ENCODE data around the gene TIMP2. TPM values are rescaled to one million over a fixed set of nuclear protein-coding genes. Genes with fewer than 3 reads are reported as not detected.

The TIMP2 gene
- total RNA-seq, 4 donors from 2014 or later: 32.2 to 70.7 (median 54.6) TPM

GRCh38 chr17:78875363-78876093, 49.7 kb downstream of the TIMP2 start:
- intact Hi-C loops (cut with DNase I; ENCODE audit: low total_unique reads) (no loop called here), in situ Hi-C loops (cut with MboI; ENCODE audit: low pct_ligation_motif_present in 1 of 4, low pct_unique_long_range_greater_than_20kb in 1 of 4, low sequenced_read_pairs in 3 of 4) (no loop called here)

GRCh38 chr17:78873519-78874340, 51.5 kb downstream of the TIMP2 start:
- 53 to 71% methylated on average over 11 to 21 of the region's 21 CpGs for WGBS, 2 donors (ENCODE audit: low coverage in 1 of 2)
- TF ChIP-seq POLR2A (IDR thresholded peaks at IDR 0.05): no peak
- TF ChIP-seq POLR2AphosphoS5 (IDR thresholded peaks at IDR 0.05): no peak
- TF ChIP-seq CTCF (IDR thresholded peaks at IDR 0.05): no peak
- TF ChIP-seq EP300 (IDR thresholded peaks at IDR 0.05; ENCODE audit: low read depth): no peak
- in situ Hi-C loops (cut with MboI; ENCODE audit: low pct_ligation_motif_present in 1 of 4, low pct_unique_long_range_greater_than_20kb in 1 of 4, low sequenced_read_pairs in 3 of 4) (no loop called here), intact Hi-C loops (cut with DNase I; ENCODE audit: low total_unique reads) (no loop called here)
- no peaks in the 10 kb centered on the region for H3K36me3 ChIP-seq
- H3K4me3 ChIP-seq: no peak overlapping the region
- DNase-seq: no peak
- H3K9me3 ChIP-seq: no peaks in the 10 kb centered on the region
- peak overlapping the region in 3 of 4 donors; percentile 33 to 56 (median 38) for H3K27ac ChIP-seq
- no peaks in the 10 kb centered on the region for H3K27me3 ChIP-seq
- peaks cover 4 to 31% (median 16%) of the 10 kb centered on the region in 4 donors for H3K4me1 ChIP-seq

More at GRCh38 chr17:78875363-78876093, 49.7 kb downstream of the TIMP2 start:
- Histone ChIP-seq H3K27me3 (no peaks in the 10 kb centered on the region), H3K9me3 (no peaks in the 10 kb centered on the region), H3K4me3 (no peak overlapping the region), H3K4me1 (peaks cover 17 to 47% (median 23%) of the 10 kb centered on the region in 4 donors), H3K27ac (peak overlapping the region; percentile 33 to 68 (median 47)), H3K36me3 (no peaks in the 10 kb centered on the region)
- 46 to 70% methylated on average over 4 to 9 of the region's 9 CpGs for WGBS, 2 donors (ENCODE audit: low coverage in 1 of 2)
- TF ChIP-seq POLR2A (IDR thresholded peaks at IDR 0.05) (no peak), POLR2AphosphoS5 (IDR thresholded peaks at IDR 0.05) (no peak), EP300 (IDR thresholded peaks at IDR 0.05; ENCODE audit: low read depth) (no peak), CTCF (IDR thresholded peaks at IDR 0.05) (no peak)
- DNase-seq: no peak

GRCh38 chr17:78872486-78872885, 52.7 kb downstream of the TIMP2 start:
- in situ Hi-C loops (cut with MboI; ENCODE audit: low pct_ligation_motif_present in 1 of 4, low pct_unique_long_range_greater_than_20kb in 1 of 4, low sequenced_read_pairs in 3 of 4): no loop called here
- intact Hi-C loops (cut with DNase I; ENCODE audit: low total_unique reads): no loop called here
- no peaks in the 10 kb centered on the region for H3K36me3 ChIP-seq
- peak overlapping the region in 1 of 4 donors; percentile 6 for H3K27ac ChIP-seq
- H3K9me3 ChIP-seq: no peaks in the 10 kb centered on the region
- no peak for DNase-seq
- no peak for TF ChIP-seq EP300 (IDR thresholded peaks at IDR 0.05; ENCODE audit: low read depth)
- TF ChIP-seq POLR2A (IDR thresholded peaks at IDR 0.05): no peak
- TF ChIP-seq CTCF (IDR thresholded peaks at IDR 0.05): no peak
- TF ChIP-seq POLR2AphosphoS5 (IDR thresholded peaks at IDR 0.05): no peak
- 82 to 100% methylated on average over 2 to 6 of the region's 6 CpGs for WGBS, 2 donors (ENCODE audit: low coverage in 1 of 2)
- no peak overlapping the region for H3K4me3 ChIP-seq
- peaks cover 4 to 30% (median 16%) of the 10 kb centered on the region in 4 donors for H3K4me1 ChIP-seq
- H3K27me3 ChIP-seq: no peaks in the 10 kb centered on the region

GRCh38 chr17:78870621-78871020, 54.6 kb downstream of the TIMP2 start:
- no peaks in the 10 kb centered on the region for H3K36me3 ChIP-seq
- in situ Hi-C loops (cut with MboI; ENCODE audit: low pct_ligation_motif_present in 1 of 4, low pct_unique_long_range_greater_than_20kb in 1 of 4, low sequenced_read_pairs in 3 of 4): no loop called here
- no peak for TF ChIP-seq POLR2AphosphoS5 (IDR thresholded peaks at IDR 0.05)
- TF ChIP-seq EP300 (IDR thresholded peaks at IDR 0.05; ENCODE audit: low read depth): no peak
- 57 to 85% methylated on average over 2 to 15 of the region's 15 CpGs for WGBS, 2 donors (ENCODE audit: low coverage in 1 of 2)
- no peak for DNase-seq
- no peak overlapping the region for H3K4me3 ChIP-seq
- intact Hi-C loops (cut with DNase I; ENCODE audit: low total_unique reads): no loop called here
- no peak overlapping the region for H3K27ac ChIP-seq
- H3K9me3 ChIP-seq: no peaks in the 10 kb centered on the region
- peaks cover 7 to 27% (median 11%) of the 10 kb centered on the region in 4 donors for H3K4me1 ChIP-seq
- no peaks in the 10 kb centered on the region for H3K27me3 ChIP-seq
